GM12801 (cell line): Measurements from ENCODE around the gene TMEM14A.

Experiments
- TF ChIP-seq, protein P1 (sequence below): IDR thresholded peaks from one replicate; pipeline ENCODE4 v1.5.1; 2011; ENCODE audit warnings: control low read depth; ENCODE audit not compliant: insufficient read length; ENCODE audit errors: extremely low read depth

TMEM14A gene

DNA sequence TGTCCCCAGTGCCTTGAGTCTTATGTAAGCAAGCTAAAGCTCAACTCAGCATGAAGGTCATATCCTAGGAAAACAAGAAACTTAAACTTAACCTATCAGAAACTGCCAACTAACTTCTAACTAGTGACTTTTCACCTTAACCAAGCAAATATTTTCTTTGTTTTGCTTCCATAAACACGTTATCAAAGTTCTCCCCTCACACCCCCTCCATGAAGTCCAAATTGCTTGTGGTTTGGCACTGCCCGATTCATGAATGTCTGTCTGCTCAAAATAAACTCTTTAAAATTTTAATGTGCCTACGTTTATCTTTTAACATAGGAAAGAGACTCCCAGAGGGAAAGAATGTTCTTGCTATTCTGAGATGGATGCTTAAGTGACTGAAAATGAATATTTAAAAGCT, 57.5 kb downstream of the TMEM14A start:
- TF ChIP-seq, protein P1, sequence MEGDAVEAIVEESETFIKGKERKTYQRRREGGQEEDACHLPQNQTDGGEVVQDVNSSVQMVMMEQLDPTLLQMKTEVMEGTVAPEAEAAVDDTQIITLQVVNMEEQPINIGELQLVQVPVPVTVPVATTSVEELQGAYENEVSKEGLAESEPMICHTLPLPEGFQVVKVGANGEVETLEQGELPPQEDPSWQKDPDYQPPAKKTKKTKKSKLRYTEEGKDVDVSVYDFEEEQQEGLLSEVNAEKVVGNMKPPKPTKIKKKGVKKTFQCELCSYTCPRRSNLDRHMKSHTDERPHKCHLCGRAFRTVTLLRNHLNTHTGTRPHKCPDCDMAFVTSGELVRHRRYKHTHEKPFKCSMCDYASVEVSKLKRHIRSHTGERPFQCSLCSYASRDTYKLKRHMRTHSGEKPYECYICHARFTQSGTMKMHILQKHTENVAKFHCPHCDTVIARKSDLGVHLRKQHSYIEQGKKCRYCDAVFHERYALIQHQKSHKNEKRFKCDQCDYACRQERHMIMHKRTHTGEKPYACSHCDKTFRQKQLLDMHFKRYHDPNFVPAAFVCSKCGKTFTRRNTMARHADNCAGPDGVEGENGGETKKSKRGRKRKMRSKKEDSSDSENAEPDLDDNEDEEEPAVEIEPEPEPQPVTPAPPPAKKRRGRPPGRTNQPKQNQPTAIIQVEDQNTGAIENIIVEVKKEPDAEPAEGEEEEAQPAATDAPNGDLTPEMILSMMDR: no peak

- TF ChIP-seq, protein P1: no peak
Observed at GRCh38 chr6:52729576-52729975, 58.7 kb downstream of the TMEM14A start.

DNA sequence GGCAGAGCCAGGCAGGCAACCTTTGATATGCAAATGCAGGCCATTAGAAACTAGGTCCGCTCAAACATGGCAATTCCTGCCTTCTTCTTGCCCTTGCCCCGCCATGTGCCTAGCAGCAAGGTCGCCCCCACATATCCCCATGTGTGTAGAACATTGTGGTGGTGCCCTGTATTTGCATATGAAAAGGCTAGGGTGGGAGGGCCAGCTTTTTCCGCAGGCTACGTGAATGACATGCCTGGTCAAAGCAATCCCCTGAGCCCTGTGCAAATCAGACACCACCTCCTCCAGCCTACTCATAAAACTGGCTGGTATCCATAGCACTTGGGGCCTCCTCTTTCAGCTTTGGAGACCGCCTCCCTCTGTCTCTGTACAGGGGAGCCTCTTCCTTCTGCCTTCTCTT, 60.8 kb downstream of the TMEM14A start:
- TF ChIP-seq, protein P1: no peak

DNA sequence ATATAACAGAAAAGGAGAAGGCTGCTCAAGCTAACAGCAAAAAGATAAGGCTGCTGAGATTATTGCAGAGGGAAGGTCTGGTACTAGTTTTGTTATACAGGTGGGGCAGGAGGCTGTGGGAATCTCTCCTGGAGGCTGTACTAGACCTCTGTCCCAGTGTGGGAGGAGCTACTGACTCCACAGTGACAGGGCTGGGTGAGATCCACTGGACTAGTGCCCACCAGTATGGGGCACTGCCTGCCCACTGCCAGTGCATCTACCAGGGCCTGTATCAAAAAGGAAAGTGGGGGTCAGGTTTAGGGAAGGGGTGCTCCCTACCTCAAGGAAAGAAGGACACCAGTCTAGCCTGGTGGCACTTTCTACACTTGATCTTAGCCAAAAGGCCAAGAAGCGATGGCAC, 62.3 kb downstream of the TMEM14A start:
- TF ChIP-seq, protein P1: no peak

GRCh38 chr6:52734072-52734471, 63.2 kb downstream of the TMEM14A start:
- TF ChIP-seq, protein P1: no peak

GRCh38 chr6:52735071-52735470, 64.2 kb downstream of the TMEM14A start:
- TF ChIP-seq, protein P1: no peak

DNA sequence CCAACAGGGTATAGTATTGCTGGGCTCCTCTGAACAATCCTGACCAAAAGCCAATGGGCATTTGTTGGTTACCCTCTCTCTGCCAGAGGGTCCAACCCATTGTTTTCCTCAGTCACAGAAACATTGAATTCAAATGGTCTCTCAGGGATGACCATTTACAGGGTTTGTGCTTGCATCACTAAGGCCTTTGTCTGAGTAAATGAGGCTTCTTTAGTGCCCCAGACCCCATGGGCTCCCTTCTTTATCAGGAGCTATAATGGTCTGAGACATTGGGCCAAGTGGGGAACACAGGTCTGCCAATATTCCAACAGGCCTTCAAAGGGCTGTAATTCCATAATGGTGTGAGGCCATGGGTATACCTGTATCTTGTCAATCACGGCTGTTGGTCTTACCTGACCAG, 65.2 kb downstream of the TMEM14A start:
- TF ChIP-seq, protein P1: no peak
